Body of pancreas (tissue), 4 donors: ENCODE measurements around the gene TTC7B. TPM values are rescaled to one million over a fixed set of nuclear protein-coding genes. Genes with fewer than 3 reads are reported as not detected.

Experiments
- ATAC-seq: fragments of 150-250 bp; one replicate; pipeline ENCODE4 v1.9.1; 2016
- DNase-seq, 4 donors: peaks; one replicate each; pipeline ENCODE4 v3.0.0-alpha.2; 2019
- H3K27ac ChIP-seq, 4 donors: fragments of 200-600 bp; sonication (generic); 1 replicate in 3 of 4; 2 replicates in 1 of 4; pipeline versions ENCODE4 v1.5.1 to v1.6.1; 2016 to 2019; ENCODE audit warnings: mild to moderate bottlenecking in 1 of 4, mixed read lengths in 1 of 4, moderate library complexity in 1 of 4
- H3K27me3 ChIP-seq, 2 donors: fragments of 200-600 bp; sonication (generic); one replicate each; pipeline ENCODE4 v1.6.0; 2016; ENCODE audit warnings: mild to moderate bottlenecking in 1 of 2
- H3K36me3 ChIP-seq, 2 donors: fragments of 200-600 bp; sonication (generic); replicated peaks in 1 of 2; 2 replicates each; pipeline ENCODE4 v1.5.1; 2016; ENCODE audit warnings: low read depth in 2 of 2; ENCODE audit not compliant: insufficient read depth in 1 of 2
- H3K4me1 ChIP-seq: fragments of 200-600 bp; sonication (generic); one replicate; pipeline ENCODE4 v1.6.0; 2016
- H3K4me3 ChIP-seq, 2 donors: fragments of 200-600 bp; sonication (generic); 1 replicate in 1 of 2; 2 replicates in 1 of 2; pipeline ENCODE4 v1.5.1; 2016 to 2019
- H3K9me3 ChIP-seq, 3 donors: fragments of 200-600 bp; sonication (generic); 1 replicate in 2 of 3; 2 replicates in 1 of 3; pipeline ENCODE4 v1.5.1; 2016
- POLR2A ChIP-seq, 3 donors: fragments of 450-650 bp; IDR thresholded peaks; one replicate each; pipeline ENCODE4 v1.6.1; 2016; ENCODE audit warnings: antibody characterized with exemption in 3 of 3, mild to moderate bottlenecking in 2 of 3
- WGBS, 2 donors: methylation state at CpG; one replicate each; pipeline ENCODE4 v1.1.5; 2017; 5-methylcytosine and 5-hydroxymethylcytosine counted together
- intact Hi-C: fragments of 100-400 bp; cut with DNase I; formaldehyde crosslinking; loops from one replicate; pipeline ENCODE4 v1.15.1; 2023
- total RNA-seq, 2 donors: library from RNA; depleted of rRNA; stranded (reverse); fragments of >200 nt; gene quantifications; one replicate each; pipeline ENCODE4 v1.1.0, GENCODE V29; 2016
- TF ChIP-seq, protein P1 (sequence below), 7 experiments: fragments of 450-650 bp in 4 of 7; fragments of 200-600 bp in 3 of 7; sonication (generic) in 3 of 7; IDR thresholded peaks; one replicate each; pipeline ENCODE4 v1.5.1; 2016 to 2019; ENCODE audit warnings: antibody characterized with exemption in 7 of 7

The TTC7B gene
- total RNA-seq, 2 donors from 2014 or later, result 15.3 to 44.2 TPM

DNA sequence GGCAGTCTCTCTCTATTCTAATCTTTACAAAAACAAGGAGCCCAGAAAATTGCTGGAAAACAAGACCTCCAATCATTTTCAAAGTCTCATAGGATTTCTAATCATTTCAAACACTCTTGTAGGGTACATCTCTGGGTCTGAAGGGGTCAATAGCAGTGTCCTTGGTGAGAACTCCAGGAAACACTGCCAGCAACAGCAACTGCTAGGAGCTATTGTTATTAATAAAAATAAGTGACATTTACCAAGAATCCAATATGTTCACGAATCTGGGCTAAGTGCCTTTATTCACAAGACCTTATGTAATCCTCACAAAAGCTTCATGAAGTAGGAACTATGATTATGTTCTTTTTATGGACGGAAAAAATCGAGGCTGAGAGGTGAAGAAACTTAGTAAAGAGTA, 72.8 kb downstream of the TTC7B start:
- Histone ChIP-seq H3K9me3 (no peaks in the 10 kb centered on the region), H3K4me1 (no peaks in the 10 kb centered on the region), H3K4me3 (no peak overlapping the region), H3K27me3 (no peaks in the 10 kb centered on the region), H3K27ac (no peak overlapping the region), H3K36me3 (no peaks in the 10 kb centered on the region)
- intact Hi-C loops, result no loop called here
- no peak for DNase-seq
- ATAC-seq, result no peak
- TF ChIP-seq, protein P1, sequence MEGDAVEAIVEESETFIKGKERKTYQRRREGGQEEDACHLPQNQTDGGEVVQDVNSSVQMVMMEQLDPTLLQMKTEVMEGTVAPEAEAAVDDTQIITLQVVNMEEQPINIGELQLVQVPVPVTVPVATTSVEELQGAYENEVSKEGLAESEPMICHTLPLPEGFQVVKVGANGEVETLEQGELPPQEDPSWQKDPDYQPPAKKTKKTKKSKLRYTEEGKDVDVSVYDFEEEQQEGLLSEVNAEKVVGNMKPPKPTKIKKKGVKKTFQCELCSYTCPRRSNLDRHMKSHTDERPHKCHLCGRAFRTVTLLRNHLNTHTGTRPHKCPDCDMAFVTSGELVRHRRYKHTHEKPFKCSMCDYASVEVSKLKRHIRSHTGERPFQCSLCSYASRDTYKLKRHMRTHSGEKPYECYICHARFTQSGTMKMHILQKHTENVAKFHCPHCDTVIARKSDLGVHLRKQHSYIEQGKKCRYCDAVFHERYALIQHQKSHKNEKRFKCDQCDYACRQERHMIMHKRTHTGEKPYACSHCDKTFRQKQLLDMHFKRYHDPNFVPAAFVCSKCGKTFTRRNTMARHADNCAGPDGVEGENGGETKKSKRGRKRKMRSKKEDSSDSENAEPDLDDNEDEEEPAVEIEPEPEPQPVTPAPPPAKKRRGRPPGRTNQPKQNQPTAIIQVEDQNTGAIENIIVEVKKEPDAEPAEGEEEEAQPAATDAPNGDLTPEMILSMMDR (IDR thresholded peaks at IDR 0.05), result no peak
- no peak for TF ChIP-seq POLR2A (IDR thresholded peaks at IDR 0.05)
- 38 to 40% methylated on average over 3 of the region's 3 CpGs for WGBS, 2 donors

DNA sequence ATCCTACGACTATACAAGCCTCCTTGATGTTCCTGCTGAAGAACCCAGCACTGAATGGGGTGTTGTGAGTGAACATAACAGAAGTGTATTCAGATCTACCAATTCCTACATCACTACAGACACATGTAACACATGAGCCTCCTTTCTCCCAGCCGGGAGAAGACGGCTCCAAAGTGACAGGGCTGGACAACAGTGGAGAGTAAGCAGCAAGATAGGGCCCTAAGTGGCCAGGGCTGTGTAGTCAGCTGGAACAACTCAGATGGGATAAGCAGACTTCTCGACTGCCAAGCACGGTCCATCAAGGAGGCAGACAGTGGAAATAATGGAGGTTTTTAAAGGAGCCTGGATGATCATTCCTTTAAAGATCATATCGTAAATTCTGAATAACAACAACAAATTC, 73.5 kb downstream of the TTC7B start:
- Histone ChIP-seq H3K4me3 (no peak overlapping the region), H3K27me3 (no peaks in the 10 kb centered on the region), H3K4me1 (no peaks in the 10 kb centered on the region), H3K27ac (no peak overlapping the region), H3K36me3 (no peaks in the 10 kb centered on the region), H3K9me3 (no peaks in the 10 kb centered on the region)
- intact Hi-C loops, result no loop called here
- DNase-seq (no peak), ATAC-seq (no peak)
- WGBS, 2 donors, result 77 to 80% methylated on average over 6 of the region's 6 CpGs
- no peak for TF ChIP-seq POLR2A (IDR thresholded peaks at IDR 0.05)
- TF ChIP-seq, protein P1 (IDR thresholded peaks at IDR 0.05), result no peak

DNA sequence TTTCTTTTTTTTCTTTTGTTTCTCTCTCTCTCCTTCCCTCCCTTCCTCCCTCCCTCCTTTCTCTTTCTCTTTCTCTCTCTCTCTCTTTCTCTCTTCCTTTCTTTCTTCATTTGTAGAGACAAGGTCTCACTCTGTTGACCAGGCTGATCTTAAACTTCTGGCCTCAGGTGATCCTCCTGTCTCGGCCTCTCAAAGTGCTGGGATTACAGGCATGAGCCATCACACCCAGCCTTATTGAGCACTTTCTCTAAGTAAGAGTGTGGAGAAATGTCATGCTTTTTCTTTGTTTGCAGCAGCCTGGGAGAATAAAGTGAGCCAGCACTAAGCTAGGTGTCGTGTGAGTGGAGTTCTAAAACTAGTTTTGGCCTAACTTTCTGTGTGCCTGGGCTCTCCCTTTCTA, 74.0 kb downstream of the TTC7B start:
- Histone ChIP-seq H3K9me3 (no peaks in the 10 kb centered on the region), H3K4me1 (no peaks in the 10 kb centered on the region), H3K4me3 (no peak overlapping the region), H3K27me3 (no peaks in the 10 kb centered on the region), H3K27ac (no peak overlapping the region), H3K36me3 (no peaks in the 10 kb centered on the region)
- WGBS, 2 donors, result 98 to 100% methylated on average over 2 of the region's 2 CpGs
- intact Hi-C loops, result no loop called here
- ATAC-seq (no peak), DNase-seq (no peak)
- TF ChIP-seq, protein P1 (IDR thresholded peaks at IDR 0.05), result no peak
- TF ChIP-seq POLR2A (IDR thresholded peaks at IDR 0.05), result no peak

DNA sequence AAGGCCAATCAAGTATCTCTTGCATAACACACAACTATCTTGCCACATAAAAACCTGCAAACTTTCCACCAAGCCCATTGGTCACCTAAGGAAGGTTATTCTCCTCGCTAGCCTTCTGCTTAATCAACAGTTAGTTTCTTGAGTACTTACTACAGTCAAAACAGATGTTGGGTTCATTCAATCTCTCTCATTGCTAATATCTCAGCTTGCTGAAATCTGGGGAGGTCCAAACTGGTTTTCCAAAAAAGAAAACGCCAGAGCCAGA, 74.6 kb downstream of the TTC7B start:
- intact Hi-C loops, result no loop called here
- no peaks in the 10 kb centered on the region for H3K9me3 ChIP-seq
- TF ChIP-seq, protein P1 (IDR thresholded peaks at IDR 0.05), result no peak
- TF ChIP-seq POLR2A (IDR thresholded peaks at IDR 0.05), result no peak
- no peaks in the 10 kb centered on the region for H3K36me3 ChIP-seq
- H3K4me3 ChIP-seq, result no peak overlapping the region
- 81 to 91% methylated on average over 2 of the region's 2 CpGs for WGBS, 2 donors
- H3K4me1 ChIP-seq, result no peaks in the 10 kb centered on the region
- DNase-seq, result no peak
- H3K27ac ChIP-seq, result no peak overlapping the region
- no peaks in the 10 kb centered on the region for H3K27me3 ChIP-seq
- no peak for ATAC-seq

DNA sequence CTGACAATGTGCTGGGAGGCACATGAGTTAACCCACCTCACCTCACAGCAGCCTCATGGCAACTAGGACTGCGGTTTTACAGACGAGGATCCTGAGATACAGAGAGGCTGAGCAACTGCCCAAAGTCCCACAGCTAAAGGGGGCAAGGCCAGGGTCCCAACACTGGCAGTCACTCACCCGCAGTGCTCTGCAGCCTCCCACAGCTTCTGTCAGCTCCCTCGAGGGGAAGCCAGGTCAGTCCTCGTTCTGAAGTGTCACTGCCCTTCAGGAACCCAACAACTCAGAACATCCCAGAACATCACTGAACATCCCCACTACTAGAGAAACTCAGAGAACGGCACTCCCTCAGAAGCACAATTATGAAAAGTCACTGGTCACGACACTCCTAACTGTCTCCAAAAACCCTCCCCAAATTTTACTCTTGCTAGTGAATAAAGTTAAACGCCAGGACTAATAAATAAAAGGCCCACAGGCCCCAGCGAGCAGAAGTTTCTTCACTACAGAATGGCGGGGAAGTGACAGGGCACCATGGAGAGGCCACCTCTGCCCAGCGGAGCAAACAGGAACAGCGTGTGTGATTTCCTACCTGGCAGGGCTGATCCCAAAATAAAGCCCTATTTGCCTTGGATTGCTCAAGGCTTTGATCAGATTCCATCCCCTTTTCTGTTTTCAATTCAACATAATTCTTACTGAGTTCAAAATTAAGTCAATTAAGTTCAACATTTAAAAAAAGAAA, 75.1 kb downstream of the TTC7B start:
- Histone ChIP-seq H3K4me1 (no peaks in the 10 kb centered on the region), H3K36me3 (no peaks in the 10 kb centered on the region), H3K27me3 (no peaks in the 10 kb centered on the region), H3K27ac (no peak overlapping the region), H3K9me3 (no peaks in the 10 kb centered on the region), H3K4me3 (no peak overlapping the region)
- WGBS, 2 donors, result 94 to 95% methylated on average over 12 of the region's 12 CpGs
- intact Hi-C loops, result no loop called here
- no peak for TF ChIP-seq POLR2A (IDR thresholded peaks at IDR 0.05)
- TF ChIP-seq, protein P1 (IDR thresholded peaks at IDR 0.05), result no peak
- no peak for ATAC-seq
- DNase-seq, result no peak
